GM12864 (cell line): ENCODE data around the gene SDK2.
A peak's percentile ranks its signal among the peaks of the same experiment; 100 is the strongest.
"Not testable (repeated sequence)": the region's sequence is repeated elsewhere in the genome, so short reads cannot be mapped to it uniquely, and the experiment has no call there.

Experiments
- DNase-seq: peaks from one replicate; pipeline ENCODE4 v3.0.0-alpha.2; 2011; ENCODE audit warnings: low read depth
- H3K4me3 ChIP-seq: 2 replicates; pipeline ENCODE4 v1.5.1; 2011; ENCODE audit warnings: mild to moderate bottlenecking, low read depth, low read length, control low read depth
- CTCF ChIP-seq: IDR thresholded peaks from 2 replicates; pipeline ENCODE4 v1.5.1; 2011; ENCODE audit warnings: low read depth, mild to moderate bottlenecking, moderate library complexity, low read length, control low read depth, inconsistent platforms; ENCODE audit errors: missing control alignments

SDK2 gene

GRCh38 chr17:73376636-73377035, 267.6 kb downstream of the SDK2 start:
- DNase-seq: no peak
- H3K4me3 ChIP-seq: no peak overlapping the region
- no peak for TF ChIP-seq CTCF

GRCh38 chr17:73376152-73376551, 268.1 kb downstream of the SDK2 start:
- no peak overlapping the region for H3K4me3 ChIP-seq
- no peak for DNase-seq
- no peak for TF ChIP-seq CTCF

GRCh38 chr17:73371836-73372235, 272.4 kb downstream of the SDK2 start:
- DNase-seq: no peak
- TF ChIP-seq CTCF: no peak
- H3K4me3 ChIP-seq: no peak overlapping the region

GRCh38 chr17:73371285-73371684, 273.0 kb downstream of the SDK2 start:
- no peak overlapping the region for H3K4me3 ChIP-seq
- DNase-seq: no peak
- TF ChIP-seq CTCF: no peak

- not testable (repeated sequence) for H3K4me3 ChIP-seq
- TF ChIP-seq CTCF: peak; percentile 76
Measured at GRCh38 chr17:73369817-73370490, 274.3 kb downstream of the SDK2 start.

GRCh38 chr17:73369111-73369521, 275.1 kb downstream of the SDK2 start:
- no peak overlapping the region for H3K4me3 ChIP-seq
- TF ChIP-seq CTCF: no peak
- DNase-seq: no peak

More at GRCh38 chr17:73369817-73370490, 274.3 kb downstream of the SDK2 start:
- DNase-seq: peak; percentile 33

- no peak for DNase-seq
- no peak for TF ChIP-seq CTCF
- no peak overlapping the region for H3K4me3 ChIP-seq
Measured at GRCh38 chr17:73368085-73368631, 276.1 kb downstream of the SDK2 start.
